HG03060 (cell line): ENCODE results near the gene MED16.
"Not testable (repeated sequence)": the region's sequence is repeated elsewhere in the genome, so short reads cannot be mapped to it uniquely, and the experiment has no call there.

Source experiments
- ATAC-seq: cut with Tn5 transposase; IDR thresholded peaks from one replicate; pipeline ENCODE4 v1.9.1; 2021; ENCODE audit warnings: low read depth, moderate number of reproducible peaks; ENCODE audit not compliant: unreplicated experiment

Gene MED16

DNA sequence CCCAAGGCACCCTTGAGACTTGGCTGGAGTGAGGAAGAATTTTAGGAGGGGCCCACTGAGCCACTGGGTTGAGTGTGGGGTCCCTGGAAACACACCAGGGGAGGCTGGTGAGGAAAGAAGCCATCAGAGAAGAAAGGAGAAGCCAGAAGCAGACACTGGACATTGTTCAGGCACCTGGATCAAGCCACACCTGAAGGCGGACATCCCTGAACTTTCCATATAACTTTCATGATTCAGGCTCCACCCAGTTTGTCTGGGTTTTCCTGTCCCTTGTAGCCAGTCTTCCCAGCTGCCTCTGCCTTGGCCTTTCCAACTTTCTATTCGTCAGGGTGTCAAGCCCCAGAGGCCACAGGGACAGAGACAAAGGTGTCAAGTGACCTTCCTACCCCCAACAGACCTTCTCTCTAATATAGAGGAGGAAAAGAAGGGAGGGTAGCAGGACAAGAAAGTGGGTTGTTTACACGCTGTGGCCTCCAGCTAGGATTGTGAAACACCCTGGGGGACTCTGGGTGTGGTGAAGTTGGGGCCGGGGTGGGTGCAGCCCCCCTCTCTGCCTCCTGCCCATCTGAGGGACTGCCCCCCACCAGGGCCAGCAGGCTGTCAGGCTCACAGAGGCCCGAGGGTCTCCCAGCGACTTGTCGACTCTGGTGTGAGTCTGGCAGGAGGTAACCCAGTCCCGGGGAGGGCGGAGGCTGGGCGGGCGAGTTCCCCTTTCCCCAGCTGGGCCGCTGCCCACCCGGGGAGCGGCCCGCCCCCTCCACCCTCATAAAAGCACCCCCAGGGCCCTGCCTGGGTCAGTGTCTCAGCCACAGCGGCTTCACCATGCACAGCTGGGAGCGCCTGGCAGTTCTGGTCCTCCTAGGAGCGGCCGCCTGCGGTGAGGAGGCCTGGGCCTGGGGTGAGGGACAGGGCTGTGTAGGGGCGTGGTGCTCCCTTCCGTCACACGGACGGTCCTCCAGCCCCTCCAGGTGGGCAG is 33.8 kb downstream of the MED16 start, which contains the start of gene CFD:
TSS of gene CFD (plus strand) at position 797 of the 976 bp plus-strand sequence. CDS start at position 823, 26 bp downstream.
- no peak for ATAC-seq

DNA sequence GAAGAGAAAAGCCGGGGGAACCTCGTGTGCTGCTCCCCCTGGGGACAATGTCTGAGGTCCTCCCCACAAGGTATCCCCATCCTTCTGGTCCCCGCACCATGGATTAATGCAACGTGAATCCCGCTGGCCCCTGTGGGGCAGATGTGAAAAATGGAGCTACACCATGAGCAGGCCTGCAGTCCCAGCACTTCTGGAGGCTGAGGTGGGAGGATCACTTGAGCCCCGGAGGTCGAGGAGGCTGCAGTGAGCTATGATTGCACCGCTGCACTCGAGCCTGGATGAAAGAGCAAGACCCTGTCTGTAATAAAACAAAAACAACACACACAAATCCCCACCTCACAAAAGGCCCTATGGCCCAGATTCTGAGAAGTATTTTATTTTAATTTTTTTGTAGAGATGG is 34.7 kb downstream of the MED16 start:
- no peak for ATAC-seq

DNA sequence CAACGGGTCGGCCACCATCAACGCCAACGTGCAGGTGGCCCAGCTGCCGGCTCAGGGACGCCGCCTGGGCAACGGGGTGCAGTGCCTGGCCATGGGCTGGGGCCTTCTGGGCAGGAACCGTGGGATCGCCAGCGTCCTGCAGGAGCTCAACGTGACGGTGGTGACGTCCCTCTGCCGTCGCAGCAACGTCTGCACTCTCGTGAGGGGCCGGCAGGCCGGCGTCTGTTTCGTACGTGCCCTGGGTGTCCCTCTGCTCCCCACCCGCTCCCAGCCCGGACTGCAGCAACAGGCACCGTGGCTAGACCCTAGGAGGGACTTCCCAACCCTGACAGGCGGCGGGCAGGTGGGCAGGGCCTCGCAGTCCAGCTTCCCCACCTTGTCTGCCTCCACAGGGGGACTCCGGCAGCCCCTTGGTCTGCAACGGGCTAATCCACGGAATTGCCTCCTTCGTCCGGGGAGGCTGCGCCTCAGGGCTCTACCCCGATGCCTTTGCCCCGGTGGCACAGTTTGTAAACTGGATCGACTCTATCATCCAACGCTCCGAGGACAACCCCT is 37.3 kb downstream of the MED16 start:
- ATAC-seq: no peak

DNA sequence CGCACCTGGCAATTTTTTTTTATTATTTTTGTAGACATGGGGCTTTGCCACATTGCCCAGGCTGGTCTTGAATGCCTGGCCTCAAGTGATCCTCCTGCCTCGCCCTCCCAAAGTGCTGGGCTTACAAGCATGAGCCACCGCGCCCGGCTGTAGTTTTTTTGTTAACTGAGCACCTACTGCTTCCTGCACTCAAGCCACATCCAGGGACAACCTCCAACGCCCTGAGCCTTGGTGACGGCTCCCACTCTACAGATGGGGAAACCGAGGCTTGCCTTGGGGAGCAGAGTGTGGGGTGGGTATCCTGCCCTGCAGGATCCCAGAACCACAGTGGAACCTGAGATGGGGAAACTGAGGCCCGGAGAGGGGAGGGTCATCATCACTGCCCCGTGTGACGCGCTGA is 37.8 kb downstream of the MED16 start:
- ATAC-seq: no peak

DNA sequence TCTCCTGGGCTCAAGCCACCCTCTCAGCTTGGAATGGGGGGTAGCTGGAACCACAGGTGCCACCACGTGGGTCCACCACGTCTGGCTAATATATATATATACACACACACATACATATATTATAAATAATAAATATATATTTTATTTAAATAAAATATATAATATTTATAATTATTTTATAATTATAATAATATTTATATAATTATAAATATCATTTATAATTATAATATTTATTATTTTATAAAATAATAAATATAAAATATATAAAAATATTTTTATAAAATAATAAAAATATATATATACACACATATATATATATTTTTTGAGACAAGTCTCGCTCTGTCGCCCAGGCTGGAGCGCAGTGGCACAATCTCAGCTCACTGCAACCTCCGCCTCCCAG is 38.4 kb downstream of the MED16 start:
- ATAC-seq: no peak

DNA sequence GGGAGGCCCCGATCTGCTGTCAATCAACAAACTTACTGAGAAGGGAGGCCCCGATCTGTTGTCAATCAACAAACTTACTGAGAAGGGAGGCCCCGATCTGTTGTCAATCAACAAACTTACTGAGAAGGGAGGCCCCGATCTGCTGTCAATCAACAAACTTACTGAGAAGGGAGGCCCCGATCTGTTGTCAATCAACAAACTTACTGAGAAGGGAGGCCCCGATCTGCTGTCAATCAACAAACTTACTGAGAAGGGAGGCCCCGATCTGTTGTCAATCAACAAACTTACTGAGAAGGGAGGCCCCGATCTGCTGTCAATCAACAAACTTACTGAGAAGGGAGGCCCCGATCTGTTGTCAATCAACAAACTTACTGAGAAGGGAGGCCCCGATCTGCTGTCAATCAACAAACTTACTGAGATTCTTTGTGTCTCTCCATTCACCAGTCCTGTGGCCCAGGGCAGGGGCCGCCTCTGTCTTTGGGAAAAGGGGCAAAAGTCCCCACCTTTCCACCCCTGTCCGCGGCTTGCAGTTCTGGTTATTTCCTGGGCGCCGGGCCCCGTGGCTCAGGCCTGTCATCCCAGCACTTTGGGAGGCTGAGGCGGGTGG is 39.3 kb downstream of the MED16 start:
- ATAC-seq: not testable (repeated sequence)

DNA sequence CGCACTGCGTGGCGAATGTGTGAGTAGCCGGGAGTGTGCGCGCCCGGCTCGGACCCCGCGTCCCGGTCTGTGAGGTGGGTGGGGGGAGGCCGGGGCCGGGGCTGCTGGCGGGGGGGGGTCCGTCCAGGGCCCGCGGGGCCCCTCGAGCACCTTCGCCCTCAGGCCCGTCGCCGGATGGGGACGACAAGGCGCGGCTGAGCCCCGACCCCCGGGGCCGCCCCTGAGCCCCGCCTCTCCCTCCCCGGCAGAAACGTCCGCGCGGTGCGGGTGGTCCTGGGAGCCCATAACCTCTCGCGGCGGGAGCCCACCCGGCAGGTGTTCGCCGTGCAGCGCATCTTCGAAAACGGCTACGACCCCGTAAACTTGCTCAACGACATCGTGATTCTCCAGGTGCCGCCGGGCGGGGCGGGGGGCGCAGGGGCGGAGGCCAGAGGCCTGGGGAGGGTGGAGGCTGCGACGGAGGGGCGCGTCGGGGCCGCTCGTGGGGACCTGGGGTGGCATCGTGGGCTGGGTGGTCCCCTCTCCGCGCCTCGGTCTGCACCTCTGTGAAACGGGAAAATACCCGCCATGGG is 39.9 kb downstream of the MED16 start:
- ATAC-seq: no peak

DNA sequence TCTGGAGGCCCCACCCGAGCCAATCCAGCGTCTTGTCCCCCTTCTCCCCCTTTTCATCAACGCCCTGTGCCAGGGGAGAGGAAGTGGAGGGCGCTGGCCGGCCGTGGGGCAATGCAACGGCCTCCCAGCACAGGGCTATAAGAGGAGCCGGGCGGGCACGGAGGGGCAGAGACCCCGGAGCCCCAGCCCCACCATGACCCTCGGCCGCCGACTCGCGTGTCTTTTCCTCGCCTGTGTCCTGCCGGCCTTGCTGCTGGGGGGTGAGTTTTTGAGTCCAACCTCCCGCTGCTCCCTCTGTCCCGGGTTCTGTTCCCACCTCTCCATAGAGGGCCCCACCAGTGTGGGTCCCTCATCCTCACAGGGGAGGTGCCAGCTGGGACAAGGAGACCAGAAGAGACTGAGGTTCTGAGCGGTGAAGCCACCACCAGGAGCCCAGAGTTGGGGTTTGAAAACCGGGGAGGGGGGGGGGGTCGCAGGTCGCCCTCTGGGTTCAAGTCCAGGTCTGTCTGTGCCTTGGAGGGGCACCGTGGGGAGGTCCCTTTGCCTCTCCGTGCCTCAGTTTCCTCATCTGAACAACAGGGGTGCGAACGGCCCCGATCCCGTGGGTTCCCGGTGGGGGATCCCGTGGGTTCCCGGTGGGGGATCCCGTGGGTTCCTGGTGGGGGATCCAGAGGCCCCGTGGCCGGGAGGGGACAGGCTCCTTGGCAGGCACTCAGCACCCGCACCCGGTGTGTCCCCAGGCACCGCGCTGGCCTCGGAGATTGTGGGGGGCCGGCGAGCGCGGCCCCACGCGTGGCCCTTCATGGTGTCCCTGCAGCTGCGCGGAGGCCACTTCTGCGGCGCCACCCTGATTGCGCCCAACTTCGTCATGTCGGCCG is 40.6 kb downstream of the MED16 start, which contains the start of gene ELANE:
TSS of gene ELANE (plus strand) at position 168 of the 878 bp plus-strand sequence. CDS start at position 194, 26 bp downstream.
- ATAC-seq: no peak

DNA sequence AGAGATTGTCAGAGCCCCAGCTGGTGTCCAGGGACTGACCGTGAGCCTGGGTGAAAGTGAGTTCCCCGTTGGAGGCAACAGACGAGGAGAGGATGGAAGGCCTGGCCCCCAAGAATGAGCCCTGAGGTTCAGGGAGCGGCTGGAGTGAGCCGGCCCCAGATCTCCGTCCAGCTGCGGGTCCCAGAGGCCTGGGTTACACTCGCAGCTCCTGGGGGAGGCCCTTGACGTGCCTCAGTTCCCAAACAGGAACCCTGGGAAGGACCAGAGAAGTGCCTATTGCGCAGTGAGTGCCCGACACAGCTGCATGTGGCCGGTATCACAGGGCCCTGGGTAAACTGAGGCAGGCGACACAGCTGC is 42.0 kb downstream of the MED16 start:
- no peak for ATAC-seq

DNA sequence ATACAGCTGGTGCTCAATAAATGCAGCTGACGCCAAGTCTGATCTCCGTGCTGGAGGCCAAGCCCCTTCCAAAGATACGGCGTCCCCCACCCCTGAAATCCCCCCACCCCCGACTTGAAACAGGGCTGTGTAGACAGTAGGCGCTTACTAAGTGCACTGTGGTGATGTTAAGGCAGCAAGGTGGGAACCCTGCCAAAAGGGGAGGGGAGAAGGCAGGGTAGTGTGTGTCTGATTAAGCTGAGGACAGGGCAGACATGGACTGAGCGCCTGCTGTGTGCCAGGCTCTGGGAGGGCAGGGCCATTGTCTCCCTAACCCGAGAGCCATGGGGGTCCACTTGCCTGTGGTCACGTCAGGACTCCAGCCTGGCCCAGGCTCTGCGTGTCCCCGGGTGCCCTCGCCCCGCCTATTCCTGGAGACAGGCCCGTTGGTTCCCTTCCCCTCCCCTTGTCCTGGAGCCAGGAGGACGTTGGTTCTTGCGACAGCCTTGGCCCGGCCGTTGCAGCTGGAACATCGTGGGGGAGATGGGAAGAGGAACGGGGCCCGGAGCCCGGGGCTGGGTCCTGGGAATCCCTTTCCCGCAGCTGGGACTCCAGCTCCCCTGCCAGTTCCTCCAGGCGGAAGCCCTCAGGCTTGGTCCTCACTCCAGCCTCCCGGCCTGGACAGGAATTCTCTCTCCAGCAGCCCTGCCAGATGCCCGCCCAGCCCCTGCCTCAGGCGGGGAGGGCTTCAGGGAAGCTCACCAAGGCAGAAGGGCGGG is 42.6 kb downstream of the MED16 start:
- ATAC-seq: no peak

DNA sequence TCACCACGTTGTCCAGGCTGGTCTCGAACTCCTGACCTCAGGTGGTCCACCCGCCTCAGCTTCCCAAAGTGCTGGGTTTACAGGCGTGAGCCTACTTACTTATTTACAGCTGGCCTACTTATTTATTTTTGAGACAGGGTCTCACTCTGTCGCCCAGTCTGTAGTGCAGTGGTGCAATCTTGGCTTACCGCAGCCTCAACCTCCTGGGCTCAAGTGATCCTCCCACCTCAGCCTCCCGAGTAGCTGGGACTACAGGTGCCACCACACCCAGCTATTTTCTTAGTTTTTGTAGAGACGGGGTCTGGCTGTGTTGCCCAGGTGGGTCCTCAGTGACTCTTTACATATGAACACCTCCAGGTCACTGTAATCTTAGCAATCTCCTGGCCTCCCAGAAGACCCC is 43.8 kb downstream of the MED16 start:
- ATAC-seq: not testable (repeated sequence)

DNA sequence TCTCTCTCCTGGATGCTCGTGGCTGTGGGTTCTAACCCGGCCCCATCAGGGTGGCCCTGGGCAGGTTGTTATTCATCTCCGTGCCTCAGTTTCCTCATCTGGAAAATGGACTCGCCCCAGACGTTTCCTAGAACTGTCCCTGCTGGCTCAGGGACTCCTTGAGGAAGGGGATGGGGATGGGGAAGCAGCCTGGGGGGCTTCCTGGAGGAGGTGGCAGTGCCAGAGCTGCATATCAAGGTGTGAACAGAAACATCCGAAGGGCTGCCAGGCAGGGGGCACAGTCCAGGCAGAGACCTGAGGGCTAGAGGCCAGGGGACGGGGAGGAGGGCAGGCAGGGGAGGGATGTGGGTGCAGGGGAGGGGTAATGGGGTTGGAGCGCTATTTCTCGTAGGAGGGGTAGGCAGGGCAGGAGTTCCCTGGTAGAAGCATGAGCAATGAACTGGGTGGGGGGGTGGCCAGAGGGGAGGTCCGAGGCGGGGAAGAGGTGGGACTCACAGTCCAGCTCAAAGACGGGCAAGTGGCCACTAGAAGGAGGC is 44.5 kb downstream of the MED16 start:
- no peak for ATAC-seq

DNA sequence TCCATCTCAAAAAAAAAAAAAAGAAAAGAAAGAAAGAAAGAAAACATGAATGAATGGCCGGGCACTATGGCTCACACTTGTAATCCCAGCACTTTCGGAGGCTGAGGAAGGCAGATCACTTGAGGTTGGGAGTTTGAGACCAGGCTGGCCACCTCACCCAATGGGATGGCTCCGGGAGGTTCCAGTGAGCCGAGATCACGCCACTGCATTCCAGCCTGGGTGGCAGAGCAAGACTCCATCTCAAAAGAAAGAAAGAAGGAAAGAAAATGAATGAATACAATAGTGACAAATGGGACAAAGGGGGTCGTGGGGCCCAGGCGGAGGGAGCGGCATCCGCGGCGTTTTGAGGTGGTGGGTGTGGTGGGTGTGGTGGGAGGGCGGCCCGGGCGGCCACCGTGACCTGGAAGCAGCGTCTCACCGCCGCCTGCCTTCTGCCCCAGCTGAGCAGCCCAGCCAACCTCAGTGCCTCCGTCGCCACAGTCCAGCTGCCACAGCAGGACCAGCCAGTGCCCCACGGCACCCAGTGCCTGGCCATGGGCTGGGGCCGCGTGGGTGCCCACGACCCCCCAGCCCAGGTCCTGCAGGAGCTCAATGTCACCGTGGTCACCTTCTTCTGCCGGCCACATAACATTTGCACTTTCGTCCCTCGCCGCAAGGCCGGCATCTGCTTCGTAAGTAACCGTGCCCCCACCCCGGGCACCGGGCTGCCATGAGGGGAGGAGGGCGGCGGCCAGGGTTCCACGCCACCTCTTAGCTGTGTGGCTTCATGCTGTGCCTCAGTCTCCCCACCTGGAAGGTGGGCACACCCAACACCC is 47.1 kb downstream of the MED16 start:
- no peak for ATAC-seq

DNA sequence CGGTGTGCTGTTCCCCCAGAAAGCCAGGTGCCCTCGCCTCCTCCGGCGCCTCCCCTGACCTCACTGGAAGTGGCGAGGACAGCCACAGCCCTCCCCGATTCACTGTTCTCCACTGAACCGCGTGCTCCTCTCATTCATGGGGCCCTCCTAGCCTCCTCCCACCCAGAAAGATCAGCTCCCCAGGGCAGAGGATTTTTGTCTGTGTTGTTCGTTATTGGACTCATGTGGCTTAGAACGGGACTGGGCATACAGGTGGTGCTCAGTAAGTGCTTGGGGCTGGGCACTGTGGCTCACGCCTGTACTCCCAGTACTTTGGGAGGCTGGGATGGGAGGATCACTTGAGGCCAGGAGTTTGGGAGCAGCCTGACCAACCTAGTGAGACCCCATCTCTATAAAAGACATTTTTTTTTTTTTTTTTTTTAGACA is 48.4 kb downstream of the MED16 start:
- no peak for ATAC-seq

DNA sequence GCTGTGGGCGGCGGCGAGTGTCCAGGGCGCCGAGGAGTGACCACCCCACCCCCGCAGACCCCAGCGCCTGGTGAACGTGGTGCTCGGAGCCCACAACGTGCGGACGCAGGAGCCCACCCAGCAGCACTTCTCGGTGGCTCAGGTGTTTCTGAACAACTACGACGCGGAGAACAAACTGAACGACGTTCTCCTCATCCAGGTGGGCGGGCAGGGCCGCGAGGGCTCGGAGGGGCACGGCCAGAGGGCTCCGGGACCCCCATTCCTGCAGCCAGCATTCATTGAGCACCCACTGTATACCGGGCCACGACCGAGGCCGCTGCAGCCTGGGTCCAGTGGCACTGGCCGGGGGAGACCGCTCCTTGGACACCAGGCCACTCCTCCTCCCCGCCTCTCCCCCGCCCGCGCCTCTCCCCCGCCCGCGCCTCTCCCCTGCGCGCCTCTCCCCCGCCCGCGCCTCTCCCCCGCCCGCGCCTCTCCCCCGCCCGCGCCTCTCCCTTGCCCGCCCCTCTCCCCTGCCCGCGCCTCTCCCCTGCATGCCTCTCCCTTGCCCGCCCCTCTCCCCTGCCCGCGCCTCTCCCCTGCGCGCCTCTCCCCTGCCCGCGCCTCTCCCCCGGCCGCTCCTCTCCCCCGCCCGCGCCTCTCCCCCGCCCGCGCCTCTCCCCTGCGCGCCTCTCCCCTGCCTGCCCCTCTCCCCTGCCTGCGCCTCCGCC is 49.0 kb downstream of the MED16 start:
- no peak for ATAC-seq

DNA sequence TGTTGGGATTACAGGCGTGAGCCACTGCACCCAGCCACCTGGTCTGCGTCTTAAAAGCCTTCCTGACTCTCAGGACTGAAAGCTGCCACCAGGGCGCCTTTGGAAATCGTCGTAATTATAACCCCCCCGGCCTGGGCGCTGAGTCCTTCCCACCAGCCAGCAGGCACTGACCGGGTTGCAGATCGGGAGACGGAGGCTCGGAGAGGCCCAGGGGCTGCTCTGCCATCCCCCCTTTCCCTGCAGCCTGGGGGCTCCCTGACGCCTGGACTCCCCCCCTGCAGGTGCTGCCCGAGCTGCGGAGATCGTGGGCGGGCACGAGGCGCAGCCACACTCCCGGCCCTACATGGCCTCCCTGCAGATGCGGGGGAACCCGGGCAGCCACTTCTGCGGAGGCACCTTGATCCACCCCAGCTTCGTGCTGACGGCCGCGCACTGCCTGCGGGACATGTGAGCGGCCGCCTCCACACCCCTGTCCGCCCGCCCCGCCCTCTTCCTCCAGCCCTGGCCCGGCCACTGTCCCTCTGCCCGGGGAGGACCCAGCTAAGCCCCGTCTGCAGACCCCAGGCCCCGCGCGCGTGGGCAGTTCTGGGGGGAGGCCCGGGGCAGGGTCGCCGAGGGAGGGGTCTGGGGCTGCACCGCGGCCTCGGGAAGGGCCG is 49.7 kb downstream of the MED16 start:
- no peak for ATAC-seq

DNA sequence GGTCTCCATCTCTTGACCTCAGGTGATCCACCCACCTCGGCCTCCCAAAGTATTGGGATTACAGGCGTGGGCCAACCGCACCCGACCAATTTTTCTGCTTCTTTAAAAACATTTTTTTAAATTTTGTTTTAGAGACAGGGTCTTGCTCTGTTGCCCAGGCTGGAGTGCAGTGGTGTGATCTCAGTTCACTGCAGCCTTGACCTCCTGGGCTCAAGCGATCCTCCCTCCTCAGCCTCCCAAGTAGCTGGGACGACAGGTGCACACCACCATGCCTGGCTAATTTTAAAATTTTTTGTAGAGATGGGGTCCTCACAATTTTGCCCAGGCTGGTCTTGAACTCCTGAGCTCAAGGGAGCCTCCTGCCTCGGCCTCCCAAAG is 50.2 kb downstream of the MED16 start:
- ATAC-seq: not testable (repeated sequence)
